ENCODE results near the gene AJAP1.

The AJAP1 gene

GRCh38 chr1:4771721-4772120, 117.3 kb downstream of the AJAP1 start:
- no peak for TF ChIP-seq ZFX (IDR thresholded peaks at IDR 0.05; ENCODE audit: borderline replicate concordance)
- TF ChIP-seq, protein P1, sequence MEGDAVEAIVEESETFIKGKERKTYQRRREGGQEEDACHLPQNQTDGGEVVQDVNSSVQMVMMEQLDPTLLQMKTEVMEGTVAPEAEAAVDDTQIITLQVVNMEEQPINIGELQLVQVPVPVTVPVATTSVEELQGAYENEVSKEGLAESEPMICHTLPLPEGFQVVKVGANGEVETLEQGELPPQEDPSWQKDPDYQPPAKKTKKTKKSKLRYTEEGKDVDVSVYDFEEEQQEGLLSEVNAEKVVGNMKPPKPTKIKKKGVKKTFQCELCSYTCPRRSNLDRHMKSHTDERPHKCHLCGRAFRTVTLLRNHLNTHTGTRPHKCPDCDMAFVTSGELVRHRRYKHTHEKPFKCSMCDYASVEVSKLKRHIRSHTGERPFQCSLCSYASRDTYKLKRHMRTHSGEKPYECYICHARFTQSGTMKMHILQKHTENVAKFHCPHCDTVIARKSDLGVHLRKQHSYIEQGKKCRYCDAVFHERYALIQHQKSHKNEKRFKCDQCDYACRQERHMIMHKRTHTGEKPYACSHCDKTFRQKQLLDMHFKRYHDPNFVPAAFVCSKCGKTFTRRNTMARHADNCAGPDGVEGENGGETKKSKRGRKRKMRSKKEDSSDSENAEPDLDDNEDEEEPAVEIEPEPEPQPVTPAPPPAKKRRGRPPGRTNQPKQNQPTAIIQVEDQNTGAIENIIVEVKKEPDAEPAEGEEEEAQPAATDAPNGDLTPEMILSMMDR (IDR thresholded peaks at IDR 0.05), result no peak
- H3K27ac ChIP-seq, result no peak overlapping the region

GRCh38 chr1:4772294-4773010, 118.0 kb downstream of the AJAP1 start:
- H3K27ac ChIP-seq, result no peak overlapping the region
- TF ChIP-seq, protein P1 (IDR thresholded peaks at IDR 0.05), result no peak
- TF ChIP-seq ZFX (IDR thresholded peaks at IDR 0.05; ENCODE audit: borderline replicate concordance), result no peak

DNA sequence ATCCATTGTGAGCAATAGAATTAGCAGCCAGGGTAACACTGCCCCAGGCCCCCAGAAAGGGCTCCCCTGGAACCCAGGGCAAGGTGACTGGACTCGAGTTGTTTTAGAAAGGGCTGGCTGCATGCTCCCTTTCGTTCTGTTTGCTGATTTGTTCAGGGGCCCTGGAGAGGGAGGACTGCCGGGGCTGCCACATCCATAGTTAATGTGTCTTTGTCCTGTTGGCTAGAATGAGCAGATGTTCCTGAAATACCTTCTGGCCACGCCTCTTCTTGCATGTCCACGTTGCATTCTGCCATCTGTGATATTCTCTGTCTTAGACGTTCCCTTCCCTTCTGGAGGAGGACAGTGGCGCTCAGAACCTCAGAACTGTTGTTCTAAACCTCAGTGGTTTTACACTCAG, 118.8 kb downstream of the AJAP1 start:
- TF ChIP-seq ZFX (IDR thresholded peaks at IDR 0.05; ENCODE audit: borderline replicate concordance), result no peak
- TF ChIP-seq, protein P1 (IDR thresholded peaks at IDR 0.05), result no peak
- H3K27ac ChIP-seq, result no peak overlapping the region

DNA sequence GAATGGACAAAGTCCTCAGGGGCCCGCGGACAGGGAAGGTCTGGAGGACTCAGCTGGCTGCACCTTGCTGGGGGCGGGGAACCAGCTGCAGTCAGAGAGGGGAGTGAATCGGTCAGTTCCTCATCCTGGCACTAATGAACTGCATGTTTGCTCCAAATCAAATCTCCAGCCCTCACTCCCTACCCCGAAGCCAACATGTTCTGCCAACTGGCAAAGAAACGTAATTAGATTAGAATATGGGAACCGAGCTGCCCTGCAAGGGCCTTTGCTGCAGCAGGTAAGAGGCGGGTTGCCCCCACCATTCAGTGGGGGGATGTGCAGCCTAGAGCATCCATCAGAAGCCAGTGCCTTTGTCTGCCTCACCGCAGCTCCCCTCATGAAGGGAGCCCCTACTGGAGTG, 121.1 kb downstream of the AJAP1 start:
- TF ChIP-seq ZFX (IDR thresholded peaks at IDR 0.05; ENCODE audit: borderline replicate concordance), result no peak
- TF ChIP-seq, protein P1 (IDR thresholded peaks at IDR 0.05), result no peak
- H3K27ac ChIP-seq, result no peak overlapping the region

DNA sequence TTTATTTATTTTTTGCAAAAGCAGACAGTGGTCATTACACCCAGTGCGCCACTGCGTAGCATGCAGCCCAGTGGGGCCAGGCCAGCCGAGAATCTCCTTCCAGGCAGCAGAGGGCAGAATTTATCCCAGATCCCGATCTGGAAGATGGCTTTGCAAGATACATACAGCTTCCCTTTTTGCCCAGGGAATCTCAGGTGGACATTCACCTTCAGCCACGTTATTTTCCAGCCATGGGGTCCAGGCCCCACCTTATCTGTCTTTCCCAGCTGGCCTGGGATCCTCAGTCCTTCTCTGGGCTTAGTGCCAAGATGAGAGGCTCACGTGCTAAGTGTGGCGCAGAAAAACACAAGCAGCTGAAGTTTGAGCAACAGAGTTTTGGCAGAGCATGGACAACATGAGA, 123.6 kb downstream of the AJAP1 start:
- no peak overlapping the region for H3K27ac ChIP-seq
- TF ChIP-seq, protein P1 (IDR thresholded peaks at IDR 0.05), result peak; percentile 55
- TF ChIP-seq ZFX (IDR thresholded peaks at IDR 0.05; ENCODE audit: borderline replicate concordance), result no peak

- no peak for TF ChIP-seq ZFX (IDR thresholded peaks at IDR 0.05; ENCODE audit: borderline replicate concordance)
- TF ChIP-seq, protein P1 (IDR thresholded peaks at IDR 0.05), result no peak
- no peak overlapping the region for H3K27ac ChIP-seq
Measured at GRCh38 chr1:4781646-4782045, 127.2 kb downstream of the AJAP1 start.

DNA sequence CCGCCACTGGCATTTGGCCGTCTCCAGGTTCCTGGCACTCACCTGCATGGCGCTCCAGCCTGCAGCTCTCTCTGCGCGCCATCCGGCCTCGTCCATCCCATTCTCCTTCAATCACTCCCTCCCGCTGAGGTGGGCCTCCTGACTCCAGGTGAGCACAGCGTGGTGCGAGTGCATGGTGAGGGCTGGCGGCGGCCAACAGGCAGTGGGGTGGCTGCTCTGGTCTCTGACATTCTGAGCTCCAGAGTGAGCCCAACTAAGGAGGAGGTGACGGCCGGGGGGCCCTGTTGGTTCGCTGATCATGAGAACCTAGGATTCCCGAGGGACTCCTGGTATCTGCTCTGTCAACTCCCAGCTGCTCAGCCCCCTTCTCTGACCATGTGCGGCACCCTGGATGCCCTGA, 130.4 kb downstream of the AJAP1 start:
- TF ChIP-seq, protein P1 (IDR thresholded peaks at IDR 0.05), result no peak
- no peak for TF ChIP-seq ZFX (IDR thresholded peaks at IDR 0.05; ENCODE audit: borderline replicate concordance)
- H3K27ac ChIP-seq, result no peak overlapping the region
